Measurements from ENCODE around the gene ZNF385D.

Gene ZNF385D

GRCh38 chr3:21645121-21645897 lies 105.7 kb downstream of the ZNF385D start:
- Histone ChIP-seq H3K27me3 (ENCODE audit: insufficient read depth, low read length, poor library complexity) (no peaks in the 10 kb centered on the region), H3K4me3 (ENCODE audit: low read depth in 1 of 2, low read length in 2 of 2) (no peak overlapping the region), H2AFZ (ENCODE audit: low read depth, low read length) (no peak overlapping the region), H3K79me2 (ENCODE audit: insufficient read depth, low read length) (no peaks in the 10 kb centered on the region), H3K4me1 (ENCODE audit: insufficient read depth, low read length) (no peaks in the 10 kb centered on the region), H3K27ac (ENCODE audit: low read length) (no peak overlapping the region), H4K20me1 (ENCODE audit: insufficient read depth, low read length) (no peaks in the 10 kb centered on the region), H3K9me3 (ENCODE audit: insufficient read depth, low read length, severe bottlenecking) (no peaks in the 10 kb centered on the region), H3K9ac (ENCODE audit: low read depth, low read length) (no peak overlapping the region), H3K4me2 (ENCODE audit: insufficient read depth, low read length) (no peak overlapping the region), H3K36me3 (ENCODE audit: insufficient read depth, low read length) (no peaks in the 10 kb centered on the region)
- no peak for ATAC-seq (ENCODE audit: insufficient read depth, low read depth)
- DNase-seq: no peak
- no peak for TF ChIP-seq EZH2 (IDR thresholded peaks at IDR 0.05; ENCODE audit: borderline replicate concordance, low read depth, low read length, severe bottlenecking)
- no peak for TF ChIP-seq CTCF (IDR thresholded peaks at IDR 0.05; ENCODE audit: borderline replicate concordance, extremely low read depth, low read length, poor library complexity, severe bottlenecking)

DNA sequence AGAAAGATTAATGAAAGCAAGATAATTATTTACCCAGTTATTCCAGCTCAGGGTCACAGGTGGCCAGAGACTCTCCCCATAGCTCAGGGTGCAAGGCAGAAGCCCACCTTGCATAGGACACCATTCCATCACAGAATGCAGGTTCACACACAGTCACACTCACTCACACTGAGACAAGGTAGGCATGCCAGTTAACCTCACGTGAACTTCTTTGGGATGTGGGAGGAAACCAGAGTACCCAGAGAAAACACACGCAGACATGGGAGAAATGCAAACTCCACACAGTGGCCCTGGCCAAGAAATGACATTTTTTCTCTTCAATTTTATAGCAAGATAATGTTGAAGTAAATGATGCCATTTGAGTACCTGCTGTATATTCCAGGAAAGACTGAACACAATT lies 106.7 kb downstream of the ZNF385D start:
- H3K4me1 ChIP-seq (ENCODE audit: insufficient read depth, low read length): no peaks in the 10 kb centered on the region
- H3K9ac ChIP-seq (ENCODE audit: low read depth, low read length): no peak overlapping the region
- no peak overlapping the region for H3K4me2 ChIP-seq (ENCODE audit: insufficient read depth, low read length)
- H3K27ac ChIP-seq (ENCODE audit: low read length): no peak overlapping the region
- no peaks in the 10 kb centered on the region for H3K9me3 ChIP-seq (ENCODE audit: insufficient read depth, low read length, severe bottlenecking)
- TF ChIP-seq EZH2 (IDR thresholded peaks at IDR 0.05; ENCODE audit: borderline replicate concordance, low read depth, low read length, severe bottlenecking): no peak
- TF ChIP-seq CTCF (IDR thresholded peaks at IDR 0.05; ENCODE audit: borderline replicate concordance, extremely low read depth, low read length, poor library complexity, severe bottlenecking): no peak
- H2AFZ ChIP-seq (ENCODE audit: low read depth, low read length): no peak overlapping the region
- H3K27me3 ChIP-seq (ENCODE audit: insufficient read depth, low read length, poor library complexity): no peaks in the 10 kb centered on the region
- no peaks in the 10 kb centered on the region for H4K20me1 ChIP-seq (ENCODE audit: insufficient read depth, low read length)
- H3K79me2 ChIP-seq (ENCODE audit: insufficient read depth, low read length): no peaks in the 10 kb centered on the region
- no peaks in the 10 kb centered on the region for H3K36me3 ChIP-seq (ENCODE audit: insufficient read depth, low read length)
- H3K4me3 ChIP-seq (ENCODE audit: low read depth in 1 of 2, low read length in 2 of 2): no peak overlapping the region
- DNase-seq (no peak), ATAC-seq (ENCODE audit: insufficient read depth, low read depth) (no peak)

- no peak overlapping the region for H3K4me2 ChIP-seq (ENCODE audit: insufficient read depth, low read length)
- H4K20me1 ChIP-seq (ENCODE audit: insufficient read depth, low read length): no peaks in the 10 kb centered on the region
- TF ChIP-seq EZH2 (IDR thresholded peaks at IDR 0.05; ENCODE audit: borderline replicate concordance, low read depth, low read length, severe bottlenecking): no peak
- H3K36me3 ChIP-seq (ENCODE audit: insufficient read depth, low read length): no peaks in the 10 kb centered on the region
- no peaks in the 10 kb centered on the region for H3K27me3 ChIP-seq (ENCODE audit: insufficient read depth, low read length, poor library complexity)
- no peak overlapping the region for H3K9ac ChIP-seq (ENCODE audit: low read depth, low read length)
- H3K4me3 ChIP-seq (ENCODE audit: low read depth in 1 of 2, low read length in 2 of 2): no peak overlapping the region
- no peak for ATAC-seq (ENCODE audit: insufficient read depth, low read depth)
- H3K9me3 ChIP-seq (ENCODE audit: insufficient read depth, low read length, severe bottlenecking): no peaks in the 10 kb centered on the region
- no peak overlapping the region for H2AFZ ChIP-seq (ENCODE audit: low read depth, low read length)
- H3K79me2 ChIP-seq (ENCODE audit: insufficient read depth, low read length): no peaks in the 10 kb centered on the region
- no peak for DNase-seq
- no peaks in the 10 kb centered on the region for H3K4me1 ChIP-seq (ENCODE audit: insufficient read depth, low read length)
- H3K27ac ChIP-seq (ENCODE audit: low read length): no peak overlapping the region
Observed at GRCh38 chr3:21643752-21644151, 107.3 kb downstream of the ZNF385D start.

GRCh38 chr3:21642433-21642832 lies 108.6 kb downstream of the ZNF385D start:
- ATAC-seq (ENCODE audit: insufficient read depth, low read depth) (no peak), DNase-seq (no peak)
- Histone ChIP-seq H3K27me3 (ENCODE audit: insufficient read depth, low read length, poor library complexity) (no peaks in the 10 kb centered on the region), H3K4me2 (ENCODE audit: insufficient read depth, low read length) (no peak overlapping the region), H3K27ac (ENCODE audit: low read length) (no peak overlapping the region), H3K9me3 (ENCODE audit: insufficient read depth, low read length, severe bottlenecking) (no peaks in the 10 kb centered on the region), H3K9ac (ENCODE audit: low read depth, low read length) (no peak overlapping the region), H3K79me2 (ENCODE audit: insufficient read depth, low read length) (no peaks in the 10 kb centered on the region), H3K4me3 (ENCODE audit: low read depth in 1 of 2, low read length in 2 of 2) (no peak overlapping the region), H3K4me1 (ENCODE audit: insufficient read depth, low read length) (no peaks in the 10 kb centered on the region), H4K20me1 (ENCODE audit: insufficient read depth, low read length) (no peaks in the 10 kb centered on the region), H2AFZ (ENCODE audit: low read depth, low read length) (no peak overlapping the region), H3K36me3 (ENCODE audit: insufficient read depth, low read length) (no peaks in the 10 kb centered on the region)
- no peak for TF ChIP-seq CTCF (IDR thresholded peaks at IDR 0.05; ENCODE audit: borderline replicate concordance, extremely low read depth, low read length, poor library complexity, severe bottlenecking)
- no peak for TF ChIP-seq EZH2 (IDR thresholded peaks at IDR 0.05; ENCODE audit: borderline replicate concordance, low read depth, low read length, severe bottlenecking)
